ENCODE data around the gene SYNM. TPM values are rescaled to one million over a fixed set of nuclear protein-coding genes. Genes with fewer than 3 reads are reported as not detected.

Gene SYNM
- total and polyA plus RNA-seq, 2 experiments from 2014 or later = 0.74 to 3.5 TPM

DNA sequence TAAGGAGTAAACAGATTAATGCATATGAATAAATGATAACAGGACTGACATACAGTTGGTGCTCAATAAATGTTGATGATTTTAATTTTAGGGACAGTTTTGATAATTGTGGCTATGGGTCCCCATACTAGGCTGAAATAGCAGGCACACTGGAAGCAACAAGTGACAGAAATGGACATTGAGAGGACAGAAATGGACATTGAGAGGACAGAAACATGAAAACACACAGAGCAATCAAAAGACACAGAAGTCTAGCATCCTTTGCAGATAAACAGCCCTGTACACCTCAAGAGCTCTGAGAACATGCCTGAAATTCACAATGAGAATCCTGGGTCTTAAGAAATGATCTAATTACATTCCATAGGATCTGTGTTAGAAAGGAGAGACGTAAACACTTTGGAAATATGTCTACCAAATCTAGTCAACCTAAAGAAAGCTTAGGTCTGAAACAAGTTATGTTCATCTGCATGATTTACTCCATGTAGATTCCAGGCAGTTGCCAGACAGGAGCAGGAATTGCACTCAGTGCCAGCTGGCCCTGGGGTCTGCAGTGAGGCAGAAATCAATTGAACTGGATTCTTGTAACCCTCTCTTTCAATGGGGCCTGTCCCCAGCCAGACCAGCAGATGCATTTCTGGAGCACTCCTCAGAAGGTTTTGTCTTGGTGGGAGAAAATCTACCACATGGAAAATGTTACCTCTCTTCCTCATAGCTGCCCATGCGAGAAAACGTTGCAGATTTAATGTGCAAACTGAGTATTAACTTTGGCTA lies 60.3 kb downstream of the SYNM start (continued):
- TF ChIP-seq ETS1 (IDR thresholded peaks at IDR 0.05) = no peak
- TF ChIP-seq EZH2 (IDR thresholded peaks at IDR 0.05; ENCODE audit: low read depth, unreplicated experiment) = no peak

DNA sequence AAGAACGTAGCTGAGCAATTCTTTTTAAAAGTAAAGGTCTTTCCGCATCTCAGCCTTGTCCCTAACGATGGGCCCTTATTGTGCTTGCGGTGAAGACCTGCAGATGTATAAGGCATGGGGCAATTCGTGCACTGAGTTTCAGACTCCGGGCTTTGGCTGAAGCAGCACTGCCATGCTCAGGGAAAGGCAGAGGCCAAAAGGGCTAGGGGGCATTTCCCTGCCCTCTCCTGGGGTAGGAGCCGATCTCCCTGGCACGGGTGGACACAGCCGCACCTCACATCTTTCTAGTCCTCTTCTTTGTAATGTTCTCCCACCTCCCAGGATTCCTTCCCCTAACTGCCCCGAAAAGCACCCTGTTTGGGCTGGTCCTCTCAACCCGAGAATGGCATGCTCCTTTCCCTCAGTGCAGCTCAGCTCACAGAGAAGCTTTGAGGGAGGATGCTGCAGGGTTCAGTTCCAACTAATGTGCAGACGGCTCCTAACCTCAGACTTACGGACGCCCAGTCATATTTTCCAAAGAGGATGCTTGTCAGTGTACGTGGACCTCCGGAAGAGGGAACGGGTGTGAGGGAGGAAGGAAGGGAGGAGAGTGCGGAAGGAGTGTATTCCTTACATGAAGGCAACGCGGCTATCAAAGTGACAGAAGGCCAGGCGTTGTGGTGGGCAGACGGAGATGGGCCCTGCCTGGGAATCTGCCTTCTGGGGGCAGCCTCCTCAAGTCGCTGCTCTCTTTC lies 61.2 kb downstream of the SYNM start:
- Histone ChIP-seq H3K4me1 (ENCODE audit: insufficient read depth) (no peaks in the 10 kb centered on the region), H3K79me2 (replicated peaks; ENCODE audit: insufficient read depth) (no peaks in the 10 kb centered on the region), H3K27ac (ENCODE audit: low read depth) (no peak overlapping the region), H3F3A (replicated peaks; ENCODE audit: low read depth) (no peaks in the 10 kb centered on the region), H3K27me3 (ENCODE audit: insufficient read depth) (no peaks in the 10 kb centered on the region), H3K36me3 (ENCODE audit: insufficient read depth) (no peaks in the 10 kb centered on the region), H3K4me2 (no peak overlapping the region), H3K9me2 (ENCODE audit: insufficient read depth) (no peaks in the 10 kb centered on the region), H2AFZ (no peak overlapping the region), H3K4me3 (no peak overlapping the region), H4K20me1 (replicated peaks; ENCODE audit: insufficient read depth) (no peaks in the 10 kb centered on the region)
- Mint-ChIP-seq H3K4me1 (no peaks in the 10 kb centered on the region), H3K27me3 (ENCODE audit: insufficient read depth, low read depth, poor library complexity) (no peaks in the 10 kb centered on the region), H3K9me3 (no peaks in the 10 kb centered on the region), H3K4me3 (no peak overlapping the region), H3K36me3 (ENCODE audit: low read depth) (no peaks in the 10 kb centered on the region; the same call in 1 of the 3 replicates), H3K27ac (no peak overlapping the region)
- ATAC-seq (no peak), DNase-seq (ENCODE audit: low spot score) (no peak)
- TF ChIP-seq REST (IDR thresholded peaks at IDR 0.05; ENCODE audit: unreplicated experiment) (no peak), JUNB (IDR thresholded peaks at IDR 0.05; ENCODE audit: unreplicated experiment) (no peak), ETS1 (IDR thresholded peaks at IDR 0.05) (no peak), STAT1 (IDR thresholded peaks at IDR 0.05; ENCODE audit: unreplicated experiment) (no peak), NANOG (IDR thresholded peaks at IDR 0.05; ENCODE audit: borderline replicate concordance) (no peak), POLR2AphosphoS5 (IDR thresholded peaks at IDR 0.05; ENCODE audit: low read depth) (no peak), ZNF331 (CRISPR knock-in tag; IDR thresholded peaks at IDR 0.05; ENCODE audit: low read depth) (no peak), ZNF114 (CRISPR knock-in tag; IDR thresholded peaks at IDR 0.05) (no peak), EZH2 (IDR thresholded peaks at IDR 0.05; ENCODE audit: low read depth, unreplicated experiment) (no peak)
- TF ChIP-seq, protein P1, sequence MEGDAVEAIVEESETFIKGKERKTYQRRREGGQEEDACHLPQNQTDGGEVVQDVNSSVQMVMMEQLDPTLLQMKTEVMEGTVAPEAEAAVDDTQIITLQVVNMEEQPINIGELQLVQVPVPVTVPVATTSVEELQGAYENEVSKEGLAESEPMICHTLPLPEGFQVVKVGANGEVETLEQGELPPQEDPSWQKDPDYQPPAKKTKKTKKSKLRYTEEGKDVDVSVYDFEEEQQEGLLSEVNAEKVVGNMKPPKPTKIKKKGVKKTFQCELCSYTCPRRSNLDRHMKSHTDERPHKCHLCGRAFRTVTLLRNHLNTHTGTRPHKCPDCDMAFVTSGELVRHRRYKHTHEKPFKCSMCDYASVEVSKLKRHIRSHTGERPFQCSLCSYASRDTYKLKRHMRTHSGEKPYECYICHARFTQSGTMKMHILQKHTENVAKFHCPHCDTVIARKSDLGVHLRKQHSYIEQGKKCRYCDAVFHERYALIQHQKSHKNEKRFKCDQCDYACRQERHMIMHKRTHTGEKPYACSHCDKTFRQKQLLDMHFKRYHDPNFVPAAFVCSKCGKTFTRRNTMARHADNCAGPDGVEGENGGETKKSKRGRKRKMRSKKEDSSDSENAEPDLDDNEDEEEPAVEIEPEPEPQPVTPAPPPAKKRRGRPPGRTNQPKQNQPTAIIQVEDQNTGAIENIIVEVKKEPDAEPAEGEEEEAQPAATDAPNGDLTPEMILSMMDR (conservative IDR thresholded peaks at IDR 0.05; ENCODE audit: low read depth in 2 of 2) = no peak
